GM12875 (cell line): ENCODE data around the gene ZIC1.

Experiments used
- H3K4me3 ChIP-seq: one replicate; pipeline ENCODE4 v1.5.1; 2011; ENCODE audit warnings: low read depth, low read length, control low read depth
- TF ChIP-seq, protein P1 (sequence below): IDR thresholded peaks from 2 replicates; pipeline ENCODE4 v1.5.1; 2011; ENCODE audit warnings: low read depth, mild to moderate bottlenecking, control low read depth, inconsistent platforms, low read length, moderate library complexity, borderline replicate concordance; ENCODE audit not compliant: insufficient read depth

The ZIC1 gene

DNA sequence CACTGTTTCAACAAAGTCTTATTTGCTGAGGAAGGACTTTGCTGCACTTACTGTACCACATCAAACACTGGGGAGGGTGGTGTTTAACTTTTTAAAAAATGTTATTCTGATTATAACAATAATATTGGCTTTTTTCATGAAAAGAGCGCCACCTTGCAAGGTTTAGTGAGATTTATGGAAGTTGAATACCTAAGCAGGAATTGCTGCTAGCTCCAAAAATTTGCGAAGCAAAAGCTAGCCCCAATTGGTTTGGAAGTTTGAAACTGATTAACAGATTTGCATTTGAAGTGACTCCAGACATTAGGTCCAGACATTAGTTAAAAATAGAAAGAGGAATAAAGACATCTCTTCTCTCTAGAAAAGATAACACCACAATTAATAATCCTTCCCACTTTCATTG is 6.7 kb downstream of the ZIC1 start:
- H3K4me3 ChIP-seq = no peak overlapping the region
- TF ChIP-seq, protein P1, sequence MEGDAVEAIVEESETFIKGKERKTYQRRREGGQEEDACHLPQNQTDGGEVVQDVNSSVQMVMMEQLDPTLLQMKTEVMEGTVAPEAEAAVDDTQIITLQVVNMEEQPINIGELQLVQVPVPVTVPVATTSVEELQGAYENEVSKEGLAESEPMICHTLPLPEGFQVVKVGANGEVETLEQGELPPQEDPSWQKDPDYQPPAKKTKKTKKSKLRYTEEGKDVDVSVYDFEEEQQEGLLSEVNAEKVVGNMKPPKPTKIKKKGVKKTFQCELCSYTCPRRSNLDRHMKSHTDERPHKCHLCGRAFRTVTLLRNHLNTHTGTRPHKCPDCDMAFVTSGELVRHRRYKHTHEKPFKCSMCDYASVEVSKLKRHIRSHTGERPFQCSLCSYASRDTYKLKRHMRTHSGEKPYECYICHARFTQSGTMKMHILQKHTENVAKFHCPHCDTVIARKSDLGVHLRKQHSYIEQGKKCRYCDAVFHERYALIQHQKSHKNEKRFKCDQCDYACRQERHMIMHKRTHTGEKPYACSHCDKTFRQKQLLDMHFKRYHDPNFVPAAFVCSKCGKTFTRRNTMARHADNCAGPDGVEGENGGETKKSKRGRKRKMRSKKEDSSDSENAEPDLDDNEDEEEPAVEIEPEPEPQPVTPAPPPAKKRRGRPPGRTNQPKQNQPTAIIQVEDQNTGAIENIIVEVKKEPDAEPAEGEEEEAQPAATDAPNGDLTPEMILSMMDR = no peak

DNA sequence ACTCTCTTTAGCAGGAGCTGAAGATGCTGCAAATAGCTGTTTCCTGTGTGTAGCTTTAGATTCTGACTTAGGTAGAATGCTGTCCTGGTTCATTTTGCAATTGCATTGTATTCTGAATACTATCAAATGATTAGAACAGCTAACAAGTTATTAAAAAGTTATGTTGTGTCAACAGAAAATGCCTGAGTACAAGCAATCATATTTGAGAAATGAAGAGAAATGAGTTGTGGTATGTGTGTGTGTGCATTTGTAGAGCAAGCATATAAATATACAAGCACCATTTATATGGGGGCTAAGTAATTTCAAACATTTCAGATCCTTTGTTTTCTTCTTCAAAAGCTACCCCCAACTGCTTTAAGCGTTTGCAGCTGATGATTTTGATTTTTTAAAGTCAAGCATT is 7.8 kb downstream of the ZIC1 start:
- TF ChIP-seq, protein P1 = no peak
- H3K4me3 ChIP-seq = no peak overlapping the region

DNA sequence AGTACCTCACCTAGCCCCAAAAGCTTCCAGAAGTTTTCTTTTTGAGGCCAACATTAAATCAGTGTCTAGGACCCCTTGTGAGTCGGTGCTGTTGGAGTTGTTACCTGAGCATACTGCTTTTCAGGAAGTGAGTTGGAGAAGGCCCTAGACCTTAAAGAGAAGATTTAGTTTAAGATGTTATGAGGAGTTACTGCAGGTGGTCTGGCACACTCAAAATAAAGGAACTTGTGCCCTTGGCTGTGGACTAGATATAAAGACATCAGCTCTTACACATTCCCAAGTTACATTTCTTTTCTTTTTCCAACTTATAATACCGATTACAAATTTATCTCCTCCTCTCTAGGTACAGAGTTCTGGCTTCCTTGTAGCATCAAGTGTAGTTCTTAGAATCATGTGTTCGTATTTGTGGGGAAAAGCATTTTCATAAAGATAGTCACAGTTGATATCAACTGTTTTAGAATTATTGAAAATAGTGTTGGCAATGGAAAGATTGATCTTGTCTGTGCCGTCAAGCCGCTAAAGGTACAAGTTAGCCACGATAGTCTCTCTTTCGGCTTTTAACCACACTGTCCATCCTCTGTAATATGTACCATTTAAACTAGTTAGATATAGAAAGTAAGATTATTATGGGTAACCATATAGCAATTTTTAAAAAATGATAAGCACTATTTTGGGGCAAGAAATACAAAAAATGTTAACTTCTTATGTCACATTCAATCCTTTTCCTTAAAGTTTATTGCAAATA is 8.6 kb downstream of the ZIC1 start:
- no peak overlapping the region for H3K4me3 ChIP-seq
- TF ChIP-seq, protein P1 = no peak

DNA sequence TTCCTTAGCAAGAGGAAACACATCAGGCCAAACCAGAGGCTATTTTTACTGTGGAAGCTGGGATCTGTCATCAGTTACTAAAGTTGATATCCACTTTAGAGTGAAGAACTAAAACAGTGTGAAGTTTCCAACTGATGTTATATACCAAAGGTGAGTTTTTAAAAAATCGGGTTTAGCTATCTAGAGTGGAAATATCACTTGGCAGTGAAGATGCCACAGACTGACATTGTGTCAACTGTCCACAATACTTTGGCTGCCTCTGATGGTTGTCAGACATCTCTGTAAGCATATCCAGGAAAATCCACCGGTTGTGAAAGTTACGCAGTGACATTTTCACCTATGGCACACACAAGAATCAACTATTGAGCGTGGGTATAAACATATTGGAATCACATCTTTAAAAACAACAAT is 9.2 kb downstream of the ZIC1 start:
- H3K4me3 ChIP-seq = no peak overlapping the region
- TF ChIP-seq, protein P1 = no peak

DNA sequence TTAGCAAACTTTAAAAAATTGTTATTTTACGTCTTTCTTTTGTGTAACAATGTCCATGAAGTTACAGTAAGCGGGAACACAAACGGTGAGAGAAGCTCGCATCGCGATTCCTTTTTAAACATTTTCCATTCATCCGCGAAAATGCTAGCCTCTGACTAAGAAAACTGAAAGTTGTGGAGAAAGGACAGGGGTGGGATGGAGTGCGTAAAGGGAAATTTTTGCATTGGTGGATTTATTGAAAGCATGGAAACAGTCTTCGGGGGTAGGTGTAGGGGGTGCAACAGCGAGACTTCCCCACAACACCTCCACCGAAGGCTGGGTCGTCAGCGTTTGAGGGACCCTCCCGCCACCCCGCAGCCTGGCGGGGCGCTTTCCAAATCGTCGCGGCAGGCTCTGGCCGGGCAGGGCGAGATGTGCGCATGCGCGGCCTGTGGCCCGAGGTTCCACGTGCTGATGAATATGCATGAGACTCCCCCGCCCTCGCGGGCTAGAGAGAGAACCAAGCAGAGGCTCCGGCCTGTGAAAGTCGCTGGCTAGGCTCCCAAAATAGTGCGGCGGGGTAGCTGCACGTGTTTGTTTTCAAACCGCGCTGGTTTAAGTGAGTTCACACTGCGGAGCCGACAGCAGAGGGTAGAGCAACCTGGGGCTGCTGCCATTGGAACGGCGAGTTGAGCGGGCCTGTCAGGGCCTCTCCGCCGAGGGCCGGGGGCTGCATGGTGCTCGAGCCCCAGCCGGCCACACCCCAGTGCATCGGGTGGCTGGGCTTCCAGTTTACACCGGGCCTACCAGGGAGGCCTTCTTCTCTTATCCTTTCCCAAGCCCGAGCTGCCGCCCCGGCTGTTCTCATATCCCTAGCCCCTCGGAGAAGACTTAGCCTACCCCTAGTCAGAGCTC is 9.9 kb downstream of the ZIC1 start:
- H3K4me3 ChIP-seq = peak overlapping the region; percentile 2
- TF ChIP-seq, protein P1 = no peak

DNA sequence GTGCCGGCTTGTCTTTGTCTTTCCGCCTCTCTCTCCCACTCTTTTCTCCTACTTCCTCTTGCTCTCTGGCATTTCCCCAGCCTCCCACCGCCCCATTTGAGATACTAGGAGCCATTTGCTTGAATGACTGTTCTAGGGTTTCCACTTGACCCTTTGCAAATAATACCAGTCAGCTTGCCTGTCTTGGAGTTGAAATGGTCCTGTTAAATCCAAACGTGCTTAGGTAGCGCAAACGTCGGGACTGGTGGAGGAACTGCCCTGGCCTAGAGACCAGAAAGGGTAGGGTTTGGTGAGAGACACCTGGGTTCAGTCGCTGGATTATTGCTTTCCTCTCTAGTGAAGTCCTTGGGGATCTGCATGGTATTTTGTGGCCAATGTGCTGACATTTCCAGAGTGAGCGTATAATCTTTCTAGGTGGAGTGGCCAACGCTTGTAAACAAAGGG is 10.6 kb downstream of the ZIC1 start:
- TF ChIP-seq, protein P1 = no peak
- H3K4me3 ChIP-seq = no peak overlapping the region
